IMR-90 (cell line): ENCODE data around the gene GDPD3. TPM values are rescaled to one million over a fixed set of nuclear protein-coding genes. Genes with fewer than 3 reads are reported as not detected.

Experiments
- ATAC-seq: fragments of 200-7000 bp; cut with Tn5 transposase; 2 replicates; pipeline ENCODE4 v1.9.1; 2020; ENCODE audit warnings: low read depth, mild to moderate bottlenecking, moderate library complexity
- BruUV-seq: library from RNA; stranded (reverse); fragments of 400-500 nt; replicated peaks from 2 replicates; lab custom pipeline; 2021; lab: Mats Ljungman, UMichigan
- CTCF ChIA-PET: fragments of 300-600 bp; formaldehyde crosslinking; extraction: SDS; loops from one replicate; lab custom pipeline; 2021; ENCODE audit warnings: antibody characterized with exemption; lab: Yijun Ruan, JAX
- POLR2A ChIA-PET: fragments of 300-600 bp; sonication (Branson Sonifier 250); formaldehyde crosslinking; loops from one replicate; lab custom pipeline; 2022; ENCODE audit warnings: antibody characterized with exemption; ENCODE audit not compliant: unreplicated experiment; lab: Charles Lee
- DNase-seq: peaks from one replicate; pipeline ENCODE4 v3.0.0; 2013
- H2AFZ ChIP-seq: replicated peaks from 2 replicates; pipeline ENCODE3; 2013; ENCODE audit warnings: low read length, mild to moderate bottlenecking; ENCODE audit not compliant: poor library complexity
- H2AK5ac ChIP-seq: 2 replicates; pipeline ENCODE4 v1.6.1; 2013; ENCODE audit warnings: low read depth, low read length, inconsistent platforms
- H2AK9ac ChIP-seq: replicated peaks from 2 replicates; pipeline ENCODE3; 2013; ENCODE audit warnings: mild to moderate bottlenecking, low read depth, low read length, moderate library complexity; ENCODE audit not compliant: poor library complexity
- H2BK120ac ChIP-seq: 2 replicates; pipeline ENCODE4 v1.6.1; 2013; ENCODE audit warnings: low read depth, low read length, inconsistent platforms
- H2BK15ac ChIP-seq: 3 replicates; pipeline ENCODE4 v1.6.1; 2013; ENCODE audit warnings: low read depth, low read length, inconsistent platforms
- H2BK20ac ChIP-seq: 2 replicates; pipeline ENCODE4 v1.6.1; 2013; ENCODE audit warnings: low read depth, mild to moderate bottlenecking, inconsistent platforms, low read length, moderate library complexity
- H2BK5ac ChIP-seq: 2 replicates; pipeline ENCODE4 v1.6.1; 2013; ENCODE audit warnings: mild to moderate bottlenecking, low read depth, low read length, inconsistent platforms; ENCODE audit not compliant: poor library complexity, severe bottlenecking
- H3K14ac ChIP-seq: replicated peaks from 2 replicates; pipeline ENCODE4 v1.6.1; 2013; ENCODE audit warnings: low read depth, low read length, inconsistent platforms
- H3K18ac ChIP-seq: 2 replicates; pipeline ENCODE4 v1.6.1; 2013; ENCODE audit warnings: low read depth, low read length, control low read depth
- H3K23ac ChIP-seq: 2 replicates; pipeline ENCODE4 v1.6.1; 2013; ENCODE audit warnings: low read depth, low read length, inconsistent platforms
- H3K27ac ChIP-seq: 2 replicates; pipeline ENCODE4 v1.5.1; 2013; ENCODE audit warnings: mild to moderate bottlenecking, control low read depth, low read length; ENCODE audit not compliant: insufficient read depth
- H3K27me3 ChIP-seq: 2 replicates; pipeline ENCODE4 v1.6.1; 2013; ENCODE audit warnings: low read length; ENCODE audit not compliant: control insufficient read depth, insufficient read depth
- H3K36me3 ChIP-seq: 2 replicates; pipeline ENCODE4 v1.6.1; 2013; ENCODE audit warnings: low read length, mixed read lengths; ENCODE audit not compliant: control insufficient read depth, insufficient read depth
- H3K4ac ChIP-seq: 2 replicates; pipeline ENCODE4 v1.6.1; 2013; ENCODE audit warnings: low read depth, low read length, inconsistent platforms
- H3K4me1 ChIP-seq: 2 replicates; pipeline ENCODE4 v1.6.1; 2013; ENCODE audit warnings: low read length, mixed read lengths; ENCODE audit not compliant: control insufficient read depth, insufficient read depth
- H3K4me2 ChIP-seq: 2 replicates; pipeline ENCODE4 v1.6.1; 2013; ENCODE audit warnings: low read depth, mild to moderate bottlenecking, control low read depth, low read length, moderate library complexity
- H3K4me3 ChIP-seq: 2 replicates; pipeline ENCODE4 v1.5.1; 2013; ENCODE audit warnings: low read depth, mild to moderate bottlenecking, control low read depth, low read length, moderate library complexity; ENCODE audit not compliant: insufficient read depth
- H3K56ac ChIP-seq: 2 replicates; pipeline ENCODE4 v1.6.1; 2013; ENCODE audit warnings: low read length, inconsistent platforms; ENCODE audit not compliant: insufficient read depth; ENCODE audit errors: extremely low read depth
- H3K79me1 ChIP-seq, 2 experiments: 2 replicates each; pipeline ENCODE4 v1.6.1; 2013; ENCODE audit warnings: low read length in 2 of 2, inconsistent platforms in 1 of 2, low read depth in 1 of 2
- H3K9ac ChIP-seq: 2 replicates; pipeline ENCODE4 v1.6.1; 2013; ENCODE audit warnings: low read depth, low read length, control low read depth
- H3K9me1 ChIP-seq: 2 replicates; pipeline ENCODE4 v1.6.1; 2013; ENCODE audit warnings: low read length, inconsistent platforms; ENCODE audit not compliant: insufficient read depth
- H3K9me3 ChIP-seq: 2 replicates; pipeline ENCODE4 v1.6.1; 2013; ENCODE audit warnings: low read length; ENCODE audit not compliant: control insufficient read depth, insufficient read depth
- H4K20me1 ChIP-seq: 2 replicates; pipeline ENCODE4 v1.6.1; 2013; ENCODE audit warnings: low read length, inconsistent platforms; ENCODE audit not compliant: insufficient read depth
- H4K5ac ChIP-seq: 2 replicates; pipeline ENCODE4 v1.6.1; 2013; ENCODE audit warnings: mild to moderate bottlenecking, low read depth, low read length, control low read depth
- H4K8ac ChIP-seq, 2 experiments: 2 replicates each; pipeline ENCODE4 v1.6.1; 2013; ENCODE audit warnings: low read depth in 2 of 2, low read length in 2 of 2, control low read depth in 1 of 2, inconsistent platforms in 1 of 2
- H4K91ac ChIP-seq: 2 replicates; pipeline ENCODE4 v1.6.1; 2013; ENCODE audit warnings: low read depth, low read length, inconsistent platforms; ENCODE audit not compliant: insufficient read depth
- CEBPB ChIP-seq: IDR thresholded peaks from 2 replicates; pipeline ENCODE4 v1.6.1; 2012; ENCODE audit warnings: low read depth, low read length, improper control_type of control experiment
- CHD1 ChIP-seq: IDR thresholded peaks from 2 replicates; pipeline ENCODE4 v1.6.1; 2012; ENCODE audit warnings: low read depth, low read length, improper control_type of control experiment
- CTCF ChIP-seq: conservative IDR thresholded peaks from 2 replicates; pipeline ENCODE4 v1.5.1; 2012; ENCODE audit warnings: mild to moderate bottlenecking, low read depth, low read length, improper control_type of control experiment
- ELK1 ChIP-seq: fragments of 150-350 bp; IDR thresholded peaks from 2 replicates; pipeline ENCODE4 v1.6.1; 2016; ENCODE audit warnings: low read depth, mild to moderate bottlenecking, low read length, moderate library complexity, borderline replicate concordance
- MAZ ChIP-seq: IDR thresholded peaks from 2 replicates; pipeline ENCODE4 v1.6.1; 2012; ENCODE audit warnings: low read depth, mild to moderate bottlenecking, low read length, improper control_type of control experiment, moderate library complexity, borderline replicate concordance
- MXI1 ChIP-seq: IDR thresholded peaks from 2 replicates; pipeline ENCODE4 v1.6.1; 2012; ENCODE audit warnings: low read depth, mild to moderate bottlenecking, low read length, moderate library complexity, borderline replicate concordance
- WGBS, 2 experiments: methylation state at CpG; one replicate each; pipeline versions ENCODE4 v1.1.5 to v1.1.7; 2013; ENCODE audit warnings: missing lambda C conversion rate in 2 of 2; ENCODE audit not compliant: insufficient read length in 1 of 2; ENCODE audit errors: extremely low coverage in 2 of 2; 5-methylcytosine and 5-hydroxymethylcytosine counted together
- dilution Hi-C: fragments of 300-500 bp; cut with HindIII; formaldehyde crosslinking; loops from one replicate; pipeline ENCODE4 v1.14.3; 2018; ENCODE audit warnings: low sequenced_read_pairs; ENCODE audit not compliant: unreplicated experiment
- in situ Hi-C: fragments of 300-500 bp; cut with MboI; formaldehyde crosslinking; loops from 3 replicates; pipeline ENCODE4 v1.14.3; 2019; ENCODE audit warnings: low sequenced_read_pairs, inconsistent platforms, mixed read lengths
- intact Hi-C: fragments of 100-400 bp; cut with micrococcal nuclease; formaldehyde crosslinking; loops from 2 replicates; pipeline ENCODE4 v1.10.0; 2022
- polyA plus RNA-seq, 3 experiments: library from polyadenylated mRNA; depleted of rRNA; stranded (reverse); fragments of >200 nt; gene quantifications; 2 replicates each; pipeline ENCODE4 v1.2.3, GENCODE V29; 2012; ENCODE audit warnings: low replicate concordance in 1 of 3
- total RNA-seq: library from RNA; depleted of rRNA; stranded (reverse); fragments of >200 nt; gene quantifications from 2 replicates; pipeline ENCODE4 v1.2.3, GENCODE V29; 2012

GDPD3 gene
- total and polyA plus RNA-seq, 2 of the 4 experiments (the other 2 are of a cell fraction): under 0.01 to 19.5 TPM

DNA sequence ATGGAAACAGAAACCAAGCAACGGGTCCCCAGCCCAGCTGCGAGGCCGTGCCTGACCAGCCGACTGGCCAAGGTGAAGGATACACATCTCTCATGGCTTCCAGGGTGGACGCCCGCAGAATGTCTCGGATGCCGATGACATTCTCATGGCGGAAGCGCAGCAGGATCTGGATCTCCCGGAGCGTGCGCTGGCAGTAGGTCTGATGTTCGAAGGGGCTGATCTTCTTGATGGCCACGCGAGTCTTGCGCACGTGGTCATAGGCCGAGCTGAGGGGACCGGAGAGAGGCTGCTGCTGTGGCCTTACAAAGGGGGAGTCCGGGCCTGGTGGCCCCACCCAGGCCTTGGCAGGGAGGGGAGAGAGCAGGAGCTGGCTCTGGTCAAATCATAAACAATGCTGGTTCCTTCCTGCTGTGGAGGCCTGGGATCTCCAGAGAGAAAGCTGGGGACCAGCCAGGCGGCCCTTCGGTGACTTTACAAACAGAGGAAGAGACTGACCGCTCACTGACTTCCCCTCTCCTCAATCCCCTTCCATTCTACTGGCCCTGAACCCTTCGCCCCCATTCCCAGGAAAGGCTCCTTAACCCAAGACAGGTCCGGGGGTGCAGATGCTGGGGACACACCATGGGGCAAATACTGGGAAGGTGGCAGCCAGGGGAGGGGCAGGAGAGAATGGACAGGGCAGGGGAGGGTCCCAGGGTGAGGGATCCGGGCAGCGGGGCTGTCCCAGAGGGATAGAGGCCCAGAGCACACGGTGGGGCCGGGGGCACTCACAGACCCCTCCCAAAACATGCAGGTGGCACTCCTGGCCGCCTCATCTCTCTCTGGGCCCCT lies 8.6 kb upstream of the GDPD3 start:
- Histone ChIP-seq H3K9me3 (no peaks in the 10 kb centered on the region), H2AFZ (peak overlapping the region; percentile 93), H3K27ac (peak overlapping the region; percentile 50), H3K4me1 (peaks cover 12% of the 10 kb centered on the region), H2BK5ac (peak overlapping the region; percentile 31), H2AK9ac (peak overlapping the region; percentile 99), H3K9ac (peak overlapping the region; percentile 92), H3K18ac (peak overlapping the region; percentile 12; the same call in 1 of the 2 replicates), H3K14ac (peak overlapping the region; percentile 68), H2BK15ac (no peak overlapping the region), H3K56ac (no peak overlapping the region), H2AK5ac (peak overlapping the region; percentile 79), H3K27me3 (no peaks in the 10 kb centered on the region), H3K4ac (peak overlapping the region; percentile 77), H4K8ac (peak overlapping the region; percentile 85 to 95; a peak in 3 of 4 replicates), H3K4me3 (peak overlapping the region; percentile 98), H3K79me1 (peaks cover 0 to 18% of the 10 kb centered on the region in 2 experiments; a peak in 2 of 4 replicates), H4K20me1 (no peaks in the 10 kb centered on the region), H3K4me2 (peak overlapping the region; percentile 94), H2BK20ac (no peak overlapping the region), H3K23ac (peak overlapping the region; percentile 40; the same call in 1 of the 2 replicates), H4K5ac (peak overlapping the region; percentile 69), H3K36me3 (peaks cover 26% of the 10 kb centered on the region), H3K9me1 (peaks cover 5% of the 10 kb centered on the region; the same call in 1 of the 2 replicates), H4K91ac (peak overlapping the region; percentile 80), H2BK120ac (no peak overlapping the region)
- no peak for TF ChIP-seq CEBPB
- no peak for TF ChIP-seq MXI1
- no peak for TF ChIP-seq MAZ
- no peak for TF ChIP-seq CHD1
- TF ChIP-seq CTCF: no peak
- no peak for TF ChIP-seq ELK1
- DNase-seq (no peak), ATAC-seq (no peak)
- WGBS, 2 experiments: 67% methylated on average over 14 of the region's 31 CpGs; no CpG with 5 or more reads in 1 of the 2 experiments
- dilution Hi-C loops: no loop called here
- in situ Hi-C loops: no loop called here
- BruUV-seq: no TSS peak
- ChIA-PET POLR2A (no interaction called here), CTCF (interaction anchor here (1.4 kb wide), 1 partner anchor 9 kb away, joined by 4 read pairs; the partner anchor contains the start of gene GDPD3)
- intact Hi-C loops: no loop called here
